ENCODE data around the gene C22orf42.
"Not testable (repeated sequence)": the region's sequence is repeated elsewhere in the genome, so short reads cannot be mapped to it uniquely, and the experiment has no call there.

The C22orf42 gene

GRCh38 chr22:32150647-32151046 lies 8.5 kb downstream of the C22orf42 start:
- not testable (repeated sequence) for H3K9me3 ChIP-seq (ENCODE audit: control insufficient read depth in 2 of 2, low read length in 2 of 2); H3K9ac ChIP-seq (ENCODE audit: low read length in 2 of 2)

GRCh38 chr22:32148372-32148771 lies 10.7 kb downstream of the C22orf42 start:
- not testable (repeated sequence) for H3K27me3 ChIP-seq (ENCODE audit: control insufficient read depth in 1 of 2, insufficient read depth in 2 of 2, low read length in 2 of 2); H3K9ac ChIP-seq (ENCODE audit: low read length in 2 of 2); H3K36me3 ChIP-seq (ENCODE audit: control insufficient read depth in 2 of 2, insufficient read depth in 2 of 2, low read length in 2 of 2); H3K27ac ChIP-seq (ENCODE audit: low read length); H3K4me1 ChIP-seq (ENCODE audit: control insufficient read depth, insufficient read depth, low read length); H3K9me3 ChIP-seq (ENCODE audit: control insufficient read depth in 2 of 2, low read length in 2 of 2); H3K4me3 ChIP-seq (ENCODE audit: low read length in 2 of 2)

More at GRCh38 chr22:32150647-32151046, 8.5 kb downstream of the C22orf42 start:
- not testable (repeated sequence) for H3K4me1 ChIP-seq (ENCODE audit: control insufficient read depth, insufficient read depth, low read length); H3K27me3 ChIP-seq (ENCODE audit: control insufficient read depth in 1 of 2, insufficient read depth in 2 of 2, low read length in 2 of 2); H3K36me3 ChIP-seq (ENCODE audit: control insufficient read depth in 2 of 2, insufficient read depth in 2 of 2, low read length in 2 of 2); H3K27ac ChIP-seq (ENCODE audit: low read length); H3K4me3 ChIP-seq (ENCODE audit: low read length in 2 of 2)

GRCh38 chr22:32147128-32147527 lies 12.0 kb downstream of the C22orf42 start:
- not testable (repeated sequence) for H3K4me1 ChIP-seq (ENCODE audit: control insufficient read depth, insufficient read depth, low read length); H3K4me3 ChIP-seq (ENCODE audit: low read length in 2 of 2); H3K36me3 ChIP-seq (ENCODE audit: control insufficient read depth in 2 of 2, insufficient read depth in 2 of 2, low read length in 2 of 2); H3K9me3 ChIP-seq (ENCODE audit: control insufficient read depth in 2 of 2, low read length in 2 of 2); H3K27me3 ChIP-seq (ENCODE audit: control insufficient read depth in 1 of 2, insufficient read depth in 2 of 2, low read length in 2 of 2); H3K27ac ChIP-seq (ENCODE audit: low read length); H3K9ac ChIP-seq (ENCODE audit: low read length in 2 of 2)

- no peak overlapping the region for H3K27ac ChIP-seq (ENCODE audit: low read length)
- no peaks in the 10 kb centered on the region for H3K36me3 ChIP-seq (ENCODE audit: control insufficient read depth in 2 of 2, insufficient read depth in 2 of 2, low read length in 2 of 2)
- H3K4me3 ChIP-seq (ENCODE audit: low read length in 2 of 2), result no peak overlapping the region
- H3K27me3 ChIP-seq (ENCODE audit: control insufficient read depth in 1 of 2, insufficient read depth in 2 of 2, low read length in 2 of 2), result no peaks in the 10 kb centered on the region
- H3K9ac ChIP-seq (ENCODE audit: low read length in 2 of 2), result no peak overlapping the region
- H3K4me1 ChIP-seq (ENCODE audit: control insufficient read depth, insufficient read depth, low read length), result peaks cover 2% of the 10 kb centered on the region
- no peaks in the 10 kb centered on the region for H3K9me3 ChIP-seq (ENCODE audit: control insufficient read depth in 2 of 2, low read length in 2 of 2)
Measured at GRCh38 chr22:32144496-32145274, 14.4 kb downstream of the C22orf42 start.

GRCh38 chr22:32142600-32142999 lies 16.5 kb downstream of the C22orf42 start:
- Histone ChIP-seq H3K4me3 (ENCODE audit: low read length in 2 of 2) (no peak overlapping the region), H3K9me3 (ENCODE audit: control insufficient read depth in 2 of 2, low read length in 2 of 2) (no peaks in the 10 kb centered on the region), H3K4me1 (ENCODE audit: control insufficient read depth, insufficient read depth, low read length) (peaks cover 2% of the 10 kb centered on the region), H3K27ac (ENCODE audit: low read length) (no peak overlapping the region), H3K9ac (ENCODE audit: low read length in 2 of 2) (no peak overlapping the region), H3K36me3 (ENCODE audit: control insufficient read depth in 2 of 2, insufficient read depth in 2 of 2, low read length in 2 of 2) (no peaks in the 10 kb centered on the region), H3K27me3 (ENCODE audit: control insufficient read depth in 1 of 2, insufficient read depth in 2 of 2, low read length in 2 of 2) (no peaks in the 10 kb centered on the region)

- not testable (repeated sequence) for H3K27me3 ChIP-seq (ENCODE audit: control insufficient read depth in 1 of 2, insufficient read depth in 2 of 2, low read length in 2 of 2); H3K4me3 ChIP-seq (ENCODE audit: low read length in 2 of 2); H3K9ac ChIP-seq (ENCODE audit: low read length in 2 of 2); H3K4me1 ChIP-seq (ENCODE audit: control insufficient read depth, insufficient read depth, low read length); H3K27ac ChIP-seq (ENCODE audit: low read length); H3K36me3 ChIP-seq (ENCODE audit: control insufficient read depth in 2 of 2, insufficient read depth in 2 of 2, low read length in 2 of 2); H3K9me3 ChIP-seq (ENCODE audit: control insufficient read depth in 2 of 2, low read length in 2 of 2)
Measured at GRCh38 chr22:32140688-32141087, 18.4 kb downstream of the C22orf42 start.

GRCh38 chr22:32138576-32138975 lies 20.5 kb downstream of the C22orf42 start:
- H3K9me3 ChIP-seq (ENCODE audit: control insufficient read depth in 2 of 2, low read length in 2 of 2); H3K27ac ChIP-seq (ENCODE audit: low read length); H3K9ac ChIP-seq (ENCODE audit: low read length in 2 of 2); H3K4me1 ChIP-seq (ENCODE audit: control insufficient read depth, insufficient read depth, low read length); H3K36me3 ChIP-seq (ENCODE audit: control insufficient read depth in 2 of 2, insufficient read depth in 2 of 2, low read length in 2 of 2); H3K4me3 ChIP-seq (ENCODE audit: low read length in 2 of 2); H3K27me3 ChIP-seq (ENCODE audit: control insufficient read depth in 1 of 2, insufficient read depth in 2 of 2, low read length in 2 of 2): not testable (repeated sequence)

GRCh38 chr22:32137731-32138324 lies 21.3 kb downstream of the C22orf42 start:
- not testable (repeated sequence) for H3K9ac ChIP-seq (ENCODE audit: low read length in 2 of 2); H3K27ac ChIP-seq (ENCODE audit: low read length); H3K4me1 ChIP-seq (ENCODE audit: control insufficient read depth, insufficient read depth, low read length); H3K36me3 ChIP-seq (ENCODE audit: control insufficient read depth in 2 of 2, insufficient read depth in 2 of 2, low read length in 2 of 2); H3K27me3 ChIP-seq (ENCODE audit: control insufficient read depth in 1 of 2, insufficient read depth in 2 of 2, low read length in 2 of 2); H3K9me3 ChIP-seq (ENCODE audit: control insufficient read depth in 2 of 2, low read length in 2 of 2)
- peak overlapping the region; percentile 32 to 57 for H3K4me3 ChIP-seq (ENCODE audit: low read length in 2 of 2)

GRCh38 chr22:32136881-32137280 lies 22.2 kb downstream of the C22orf42 start:
- H3K4me1 ChIP-seq (ENCODE audit: control insufficient read depth, insufficient read depth, low read length); H3K27me3 ChIP-seq (ENCODE audit: control insufficient read depth in 1 of 2, insufficient read depth in 2 of 2, low read length in 2 of 2); H3K27ac ChIP-seq (ENCODE audit: low read length); H3K36me3 ChIP-seq (ENCODE audit: control insufficient read depth in 2 of 2, insufficient read depth in 2 of 2, low read length in 2 of 2); H3K9ac ChIP-seq (ENCODE audit: low read length in 2 of 2); H3K4me3 ChIP-seq (ENCODE audit: low read length in 2 of 2); H3K9me3 ChIP-seq (ENCODE audit: control insufficient read depth in 2 of 2, low read length in 2 of 2): not testable (repeated sequence)

GRCh38 chr22:32135958-32136357 lies 23.1 kb downstream of the C22orf42 start:
- H3K4me3 ChIP-seq (ENCODE audit: low read length in 2 of 2); H3K27me3 ChIP-seq (ENCODE audit: control insufficient read depth in 1 of 2, insufficient read depth in 2 of 2, low read length in 2 of 2); H3K9me3 ChIP-seq (ENCODE audit: control insufficient read depth in 2 of 2, low read length in 2 of 2); H3K4me1 ChIP-seq (ENCODE audit: control insufficient read depth, insufficient read depth, low read length); H3K27ac ChIP-seq (ENCODE audit: low read length); H3K36me3 ChIP-seq (ENCODE audit: control insufficient read depth in 2 of 2, insufficient read depth in 2 of 2, low read length in 2 of 2); H3K9ac ChIP-seq (ENCODE audit: low read length in 2 of 2): not testable (repeated sequence)

GRCh38 chr22:32134796-32135195 lies 24.3 kb downstream of the C22orf42 start:
- H3K9me3 ChIP-seq (ENCODE audit: control insufficient read depth in 2 of 2, low read length in 2 of 2); H3K27me3 ChIP-seq (ENCODE audit: control insufficient read depth in 1 of 2, insufficient read depth in 2 of 2, low read length in 2 of 2); H3K27ac ChIP-seq (ENCODE audit: low read length): not testable (repeated sequence)

More at GRCh38 chr22:32134796-32135195, 24.3 kb downstream of the C22orf42 start:
- H3K4me3 ChIP-seq (ENCODE audit: low read length in 2 of 2); H3K9ac ChIP-seq (ENCODE audit: low read length in 2 of 2); H3K36me3 ChIP-seq (ENCODE audit: control insufficient read depth in 2 of 2, insufficient read depth in 2 of 2, low read length in 2 of 2); H3K4me1 ChIP-seq (ENCODE audit: control insufficient read depth, insufficient read depth, low read length): not testable (repeated sequence)

Measured in stomach smooth muscle (tissue), 2 donors.